Mesothelial cell of epicardium (in vitro differentiated cells): ENCODE results near the gene TEX35. TPM values are rescaled to one million over a fixed set of nuclear protein-coding genes. Genes with fewer than 3 reads are reported as not detected.

ENCODE experiments used
- DNase-seq, 2 experiments: peaks; one replicate each; pipeline ENCODE4 v3.0.0; 2021; ENCODE audit warnings: low spot score in 2 of 2; ENCODE audit not compliant: unreplicated experiment in 2 of 2
- H3K27ac Mint-ChIP-seq: 2 replicates; pipeline ENCODE4 v1.8.0; 2021; ENCODE audit warnings: mixed read lengths
- H3K27me3 Mint-ChIP-seq: 2 replicates; pipeline ENCODE4 v1.8.0; 2021; ENCODE audit warnings: low read depth, mixed read lengths
- H3K36me3 Mint-ChIP-seq: 2 replicates; pipeline ENCODE4 v1.8.0; 2021; ENCODE audit warnings: mixed read lengths
- H3K4me1 Mint-ChIP-seq: 2 replicates; pipeline ENCODE4 v1.8.0; 2021; ENCODE audit warnings: mixed read lengths
- H3K4me3 Mint-ChIP-seq: 2 replicates; pipeline ENCODE4 v1.8.0; 2021; ENCODE audit warnings: mild to moderate bottlenecking, moderate library complexity, mixed read lengths
- H3K9me3 Mint-ChIP-seq: 2 replicates; pipeline ENCODE4 v1.8.0; 2021; ENCODE audit warnings: mixed read lengths
- CTCF ChIP-seq: fragments of 200-600 bp; sonication (generic); IDR thresholded peaks from one replicate; pipeline ENCODE4 v1.5.0; 2021; ENCODE audit warnings: antibody characterized with exemption; ENCODE audit not compliant: unreplicated experiment
- total RNA-seq: library from RNA; stranded (reverse); gene quantifications from 3 replicates; pipeline ENCODE4 v1.2.1, GENCODE V29; 2021

Gene TEX35
- total RNA-seq, 1 donor from 2014 or later = not detected

DNA sequence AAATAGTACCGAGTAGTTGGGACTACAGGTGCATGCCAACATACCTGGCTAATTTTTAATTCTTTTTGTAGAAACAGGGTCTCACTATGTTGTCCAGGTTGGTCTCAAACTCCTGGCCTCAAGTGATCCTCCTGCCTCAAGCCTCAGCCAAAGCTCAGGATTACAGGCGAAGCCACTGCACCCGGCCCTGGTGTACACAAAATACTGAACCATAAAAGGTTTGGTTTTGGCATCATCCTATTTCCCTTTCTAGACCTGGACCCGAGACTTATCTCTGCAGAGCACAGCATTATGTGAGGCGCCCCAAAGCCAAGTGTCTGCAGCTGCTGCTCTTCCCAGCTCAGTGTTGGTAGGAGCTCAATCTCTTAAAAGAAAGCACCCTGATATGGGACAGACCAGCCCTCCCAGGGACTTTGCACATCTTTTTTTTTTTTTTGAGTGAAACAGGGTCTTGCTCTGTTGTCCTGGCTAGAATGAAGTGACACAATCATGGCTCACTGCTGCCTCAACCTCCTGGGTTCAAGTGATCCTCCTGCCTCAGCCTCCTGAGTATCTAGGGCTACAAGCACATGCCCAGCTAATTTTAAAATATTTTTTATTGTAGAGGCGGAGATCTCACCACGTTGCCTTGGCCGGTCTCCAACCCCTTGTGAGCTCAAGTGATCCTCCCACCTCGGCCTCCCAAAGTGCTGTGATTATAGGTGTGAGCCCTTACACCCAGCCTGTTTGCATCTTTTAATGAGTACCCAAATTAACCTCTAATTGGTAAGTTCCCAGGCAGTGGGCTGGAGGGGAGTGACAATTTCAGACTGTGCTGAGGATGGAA lies 20.4 kb downstream of the TEX35 start:
- Mint-ChIP-seq H3K27me3 (no peaks in the 10 kb centered on the region), H3K4me1 (peaks cover 22% of the 10 kb centered on the region), H3K27ac (no peak overlapping the region), H3K4me3 (no peak overlapping the region), H3K36me3 (no peaks in the 10 kb centered on the region), H3K9me3 (no peaks in the 10 kb centered on the region)
- TF ChIP-seq CTCF = no peak
- DNase-seq = no peak

GRCh38 chr1:178534137-178534868 lies 21.4 kb downstream of the TEX35 start:
- H3K4me3 Mint-ChIP-seq = no peak overlapping the region
- H3K27ac Mint-ChIP-seq = no peak overlapping the region
- no peak for TF ChIP-seq CTCF
- peaks cover 21% of the 10 kb centered on the region for H3K4me1 Mint-ChIP-seq
- no peaks in the 10 kb centered on the region for H3K27me3 Mint-ChIP-seq
- DNase-seq = no peak
- H3K9me3 Mint-ChIP-seq = no peaks in the 10 kb centered on the region
- no peaks in the 10 kb centered on the region for H3K36me3 Mint-ChIP-seq

DNA sequence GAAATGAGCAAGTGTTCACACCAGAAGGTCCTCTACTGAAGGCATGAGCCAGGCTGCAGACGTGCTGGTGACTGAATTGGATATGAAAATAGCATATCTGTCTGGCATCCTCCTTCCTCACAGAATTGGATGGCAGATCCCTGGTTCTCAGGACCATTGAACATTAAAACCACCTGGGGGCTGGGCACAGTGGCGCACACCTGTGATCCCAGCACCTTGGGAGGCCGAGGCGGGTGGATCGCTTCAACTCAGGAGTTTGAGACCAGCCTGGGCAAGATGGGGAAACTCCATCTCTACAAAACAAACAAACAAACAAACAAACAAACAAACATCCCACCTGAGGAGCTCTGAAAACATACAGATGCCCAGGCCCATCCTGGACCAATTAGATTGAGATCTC lies 23.4 kb downstream of the TEX35 start:
- Mint-ChIP-seq H3K36me3 (no peaks in the 10 kb centered on the region), H3K27ac (no peak overlapping the region), H3K9me3 (no peaks in the 10 kb centered on the region), H3K4me1 (peaks cover 5% of the 10 kb centered on the region), H3K4me3 (no peak overlapping the region), H3K27me3 (no peaks in the 10 kb centered on the region)
- no peak for TF ChIP-seq CTCF
- DNase-seq = no peak

- Mint-ChIP-seq H3K27me3 (no peaks in the 10 kb centered on the region), H3K4me1 (peaks cover 5% of the 10 kb centered on the region), H3K4me3 (no peak overlapping the region), H3K27ac (no peak overlapping the region), H3K9me3 (no peaks in the 10 kb centered on the region), H3K36me3 (no peaks in the 10 kb centered on the region)
- no peak for DNase-seq
- no peak for TF ChIP-seq CTCF
Measured at GRCh38 chr1:178536844-178537371, 24.0 kb downstream of the TEX35 start.

GRCh38 chr1:178537382-178538090 lies 24.6 kb downstream of the TEX35 start:
- H3K4me3 Mint-ChIP-seq = no peak overlapping the region
- H3K27me3 Mint-ChIP-seq = no peaks in the 10 kb centered on the region
- TF ChIP-seq CTCF = no peak
- no peak overlapping the region for H3K27ac Mint-ChIP-seq
- H3K9me3 Mint-ChIP-seq = no peaks in the 10 kb centered on the region
- H3K36me3 Mint-ChIP-seq = no peaks in the 10 kb centered on the region
- no peak for DNase-seq
- H3K4me1 Mint-ChIP-seq = peaks cover 3% of the 10 kb centered on the region
